GM12864 (cell line): ENCODE data around the gene AHCYL2.

Source experiments
- DNase-seq: peaks from one replicate; pipeline ENCODE4 v3.0.0-alpha.2; 2011; ENCODE audit warnings: low read depth
- H3K4me3 ChIP-seq: 2 replicates; pipeline ENCODE4 v1.5.1; 2011; ENCODE audit warnings: mild to moderate bottlenecking, low read depth, low read length, control low read depth
- CTCF ChIP-seq: IDR thresholded peaks from 2 replicates; pipeline ENCODE4 v1.5.1; 2011; ENCODE audit warnings: low read depth, mild to moderate bottlenecking, moderate library complexity, low read length, control low read depth, inconsistent platforms; ENCODE audit errors: missing control alignments

Gene AHCYL2

DNA sequence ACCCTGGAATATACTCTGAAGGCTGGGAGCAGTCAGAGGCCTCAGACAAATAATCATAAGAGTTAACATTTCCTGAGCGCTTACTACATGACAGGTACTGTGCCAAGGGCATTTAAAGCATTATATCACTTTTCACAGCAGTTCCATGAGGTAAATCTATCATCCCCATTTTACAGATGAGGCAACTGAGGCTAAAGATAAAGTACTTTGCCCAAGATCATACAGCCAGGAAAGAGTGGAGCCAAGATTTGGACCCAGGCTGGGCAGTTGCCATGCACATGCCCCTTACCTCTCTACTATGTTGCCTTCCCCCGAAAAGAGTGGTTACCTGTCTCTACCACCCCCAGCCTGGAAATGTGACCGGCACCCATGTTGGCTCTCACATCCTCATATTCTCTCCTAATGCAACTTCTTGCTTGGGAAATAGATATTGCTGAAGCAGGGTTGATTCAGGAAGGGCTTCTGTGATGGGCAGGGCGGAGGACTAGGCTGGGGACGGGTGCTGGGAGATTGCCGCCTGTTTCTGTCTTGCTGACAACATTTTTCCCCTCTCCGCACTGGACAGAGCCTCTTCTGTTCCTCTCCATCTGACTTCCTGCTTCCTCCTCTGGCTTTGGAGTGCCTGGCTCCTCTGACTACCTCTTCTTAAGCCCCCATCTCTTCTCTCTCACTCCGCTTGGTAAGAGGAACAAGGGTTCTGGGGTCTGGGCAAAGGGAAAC, 22.6 kb upstream of the AHCYL2 start:
- no peak for DNase-seq
- no peak for TF ChIP-seq CTCF
- H3K4me3 ChIP-seq = no peak overlapping the region

DNA sequence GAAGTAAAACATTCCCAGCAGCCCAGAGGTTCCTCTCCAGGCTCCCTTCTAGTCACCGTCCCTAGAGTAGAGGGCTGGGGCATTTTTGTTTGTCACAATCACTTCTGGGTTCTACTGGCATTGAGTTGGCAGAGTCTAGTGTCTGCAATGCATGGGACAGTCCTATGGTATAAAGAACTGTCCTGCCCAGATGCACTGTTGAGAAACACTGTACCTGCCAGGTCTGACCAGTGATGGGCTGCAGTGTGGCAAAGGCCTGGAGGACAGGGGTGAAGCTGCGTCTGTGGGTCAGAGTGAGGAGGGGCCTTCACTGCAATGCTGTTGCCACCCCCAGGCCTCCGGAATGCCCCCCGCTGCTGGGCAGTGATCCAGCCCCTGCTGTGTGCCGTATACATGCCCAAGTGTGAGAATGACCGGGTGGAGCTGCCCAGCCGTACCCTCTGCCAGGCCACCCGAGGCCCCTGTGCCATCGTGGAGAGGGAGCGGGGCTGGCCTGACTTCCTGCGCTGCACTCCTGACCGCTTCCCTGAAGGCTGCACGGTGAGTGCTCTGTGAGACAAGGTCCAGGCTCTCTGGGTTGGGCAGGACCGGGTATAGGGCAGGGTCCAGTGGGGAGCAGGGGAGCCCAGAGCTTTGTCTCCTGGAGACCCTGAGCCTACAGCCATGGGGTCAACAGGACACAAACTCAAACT, 21.6 kb upstream of the AHCYL2 start:
- no peak for TF ChIP-seq CTCF
- H3K4me3 ChIP-seq = no peak overlapping the region
- DNase-seq = no peak

- H3K4me3 ChIP-seq = no peak overlapping the region
- no peak for TF ChIP-seq CTCF
- no peak for DNase-seq
Measured at GRCh38 chr7:129205126-129205818, 19.6 kb upstream of the AHCYL2 start.

DNA sequence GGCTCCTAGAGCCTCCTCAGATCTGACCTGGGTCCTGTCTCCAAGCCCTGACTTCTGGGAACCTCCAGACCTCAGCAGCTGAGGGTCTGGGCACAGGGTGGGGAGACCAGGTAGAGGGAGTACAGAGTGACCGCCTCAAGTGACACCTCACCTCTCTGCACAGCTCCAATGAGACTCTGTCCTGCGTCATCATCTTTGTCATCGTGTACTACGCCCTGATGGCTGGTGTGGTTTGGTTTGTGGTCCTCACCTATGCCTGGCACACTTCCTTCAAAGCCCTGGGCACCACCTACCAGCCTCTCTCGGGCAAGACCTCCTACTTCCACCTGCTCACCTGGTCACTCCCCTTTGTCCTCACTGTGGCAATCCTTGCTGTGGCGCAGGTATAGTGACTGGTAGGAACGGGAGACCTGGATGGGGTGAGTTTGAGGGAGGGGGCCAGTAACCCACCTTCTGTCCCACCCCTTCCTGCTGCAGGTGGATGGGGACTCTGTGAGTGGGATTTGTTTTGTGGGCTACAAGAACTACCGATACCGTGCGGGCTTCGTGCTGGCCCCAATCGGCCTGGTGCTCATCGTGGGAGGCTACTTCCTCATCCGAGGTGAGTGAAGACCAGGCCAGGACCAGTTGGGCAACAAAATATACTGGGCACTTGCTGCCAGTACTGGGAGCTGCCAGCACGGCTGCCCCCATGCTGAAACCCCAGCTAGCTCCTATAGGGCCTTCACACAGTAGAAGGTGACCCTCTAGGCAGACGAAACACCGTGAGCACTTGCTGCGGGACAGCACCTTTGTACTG, 18.6 kb upstream of the AHCYL2 start:
- no peak overlapping the region for H3K4me3 ChIP-seq
- no peak for DNase-seq
- TF ChIP-seq CTCF = no peak

GRCh38 chr7:129208667-129209066, 16.2 kb upstream of the AHCYL2 start:
- no peak for DNase-seq
- no peak for TF ChIP-seq CTCF

GRCh38 chr7:129209067-129209926, 15.5 kb upstream of the AHCYL2 start:
- no peak for DNase-seq
- no peak for TF ChIP-seq CTCF
- no peak overlapping the region for H3K4me3 ChIP-seq

More at GRCh38 chr7:129208667-129209066, 16.2 kb upstream of the AHCYL2 start:
- H3K4me3 ChIP-seq = no peak overlapping the region
